ENCODE results near the gene EFCAB7. TPM values are rescaled to one million over a fixed set of nuclear protein-coding genes. Genes with fewer than 3 reads are reported as not detected.

Gene EFCAB7
- total and polyA plus RNA-seq, 2 experiments from 2014 or later: 4.2 to 4.9 TPM

- TF ChIP-seq, protein P1, sequence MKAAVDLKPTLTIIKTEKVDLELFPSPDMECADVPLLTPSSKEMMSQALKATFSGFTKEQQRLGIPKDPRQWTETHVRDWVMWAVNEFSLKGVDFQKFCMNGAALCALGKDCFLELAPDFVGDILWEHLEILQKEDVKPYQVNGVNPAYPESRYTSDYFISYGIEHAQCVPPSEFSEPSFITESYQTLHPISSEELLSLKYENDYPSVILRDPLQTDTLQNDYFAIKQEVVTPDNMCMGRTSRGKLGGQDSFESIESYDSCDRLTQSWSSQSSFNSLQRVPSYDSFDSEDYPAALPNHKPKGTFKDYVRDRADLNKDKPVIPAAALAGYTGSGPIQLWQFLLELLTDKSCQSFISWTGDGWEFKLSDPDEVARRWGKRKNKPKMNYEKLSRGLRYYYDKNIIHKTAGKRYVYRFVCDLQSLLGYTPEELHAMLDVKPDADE (IDR thresholded peaks at IDR 0.05): no peak
Measured at GRCh38 chr1:63612564-63612963, 89.2 kb downstream of the EFCAB7 start (continued).

GRCh38 chr1:63612971-63613370 is 89.6 kb downstream of the EFCAB7 start:
- H3K4me2 ChIP-seq: peak overlapping the region; percentile 45; the same call in 1 of the 2 replicates
- H3K36me3 Mint-ChIP-seq (ENCODE audit: low read depth): no peaks in the 10 kb centered on the region
- H3K4me1 ChIP-seq (ENCODE audit: insufficient read depth): peaks cover 30% of the 10 kb centered on the region
- H3K4me3 ChIP-seq: no peak overlapping the region
- no peaks in the 10 kb centered on the region for H3K27me3 Mint-ChIP-seq (ENCODE audit: insufficient read depth, low read depth, poor library complexity)
- H3K27ac Mint-ChIP-seq: no peak overlapping the region
- peaks cover 4% of the 10 kb centered on the region; the same call in 1 of the 2 replicates for H3K79me2 ChIP-seq (replicated peaks; ENCODE audit: insufficient read depth)
- no peaks in the 10 kb centered on the region for H3F3A ChIP-seq (replicated peaks; ENCODE audit: low read depth)
- ATAC-seq (peak; percentile 47), DNase-seq (ENCODE audit: low spot score) (no peak)
- H2AFZ ChIP-seq: no peak overlapping the region
- H3K4me3 Mint-ChIP-seq: no peak overlapping the region
- H3K27me3 ChIP-seq (ENCODE audit: insufficient read depth): no peaks in the 10 kb centered on the region
- no peaks in the 10 kb centered on the region; the same call in 1 of the 2 replicates for H4K20me1 ChIP-seq (replicated peaks; ENCODE audit: insufficient read depth)
- H3K4me1 Mint-ChIP-seq: peaks cover 35% of the 10 kb centered on the region
- H3K36me3 ChIP-seq (ENCODE audit: insufficient read depth): no peaks in the 10 kb centered on the region
- no peak overlapping the region for H3K27ac ChIP-seq (ENCODE audit: low read depth)
- no peaks in the 10 kb centered on the region for H3K9me3 Mint-ChIP-seq
- no peaks in the 10 kb centered on the region for H3K9me2 ChIP-seq (ENCODE audit: insufficient read depth)
- TF ChIP-seq POLR2AphosphoS5 (IDR thresholded peaks at IDR 0.05; ENCODE audit: low read depth) (no peak), CTCF (conservative IDR thresholded peaks at IDR 0.05; ENCODE audit: low read depth in 2 of 2) (no peak), EZH2phosphoT487 (IDR thresholded peaks at IDR 0.05; ENCODE audit: unreplicated experiment) (no peak), ZNF331 (CRISPR knock-in tag; IDR thresholded peaks at IDR 0.05; ENCODE audit: low read depth) (no peak), EZH2 (IDR thresholded peaks at IDR 0.05; ENCODE audit: low read depth, unreplicated experiment) (no peak), STAT1 (IDR thresholded peaks at IDR 0.05; ENCODE audit: unreplicated experiment) (no peak), NANOG (IDR thresholded peaks at IDR 0.05; ENCODE audit: borderline replicate concordance) (no peak), JUNB (IDR thresholded peaks at IDR 0.05; ENCODE audit: unreplicated experiment) (no peak), ZNF114 (CRISPR knock-in tag; IDR thresholded peaks at IDR 0.05) (no peak), CREB1 (CRISPR knock-in tag; IDR thresholded peaks at IDR 0.05; ENCODE audit: low read depth) (no peak), ZNF462 (CRISPR knock-in tag; IDR thresholded peaks at IDR 0.05) (no peak), REST (IDR thresholded peaks at IDR 0.05; ENCODE audit: unreplicated experiment) (no peak)

All from GM23338 (cell line).